Trophoblast cell (in vitro differentiated cells and primary cell): ENCODE data around the gene LIPC.

Experiments
- DNase-seq, 2 donors: peaks; one replicate each; pipeline ENCODE4 v3.0.0-alpha.2; 2016
- H2AFZ ChIP-seq: 2 replicates; pipeline ENCODE4 v1.6.1; 2013; ENCODE audit warnings: low read length, moderate library complexity, mild to moderate bottlenecking; ENCODE audit not compliant: insufficient read depth, poor library complexity
- H2AK5ac ChIP-seq: 2 replicates; pipeline ENCODE4 v1.6.1; 2013; ENCODE audit warnings: mild to moderate bottlenecking, low read length
- H2BK120ac ChIP-seq: 2 replicates; pipeline ENCODE4 v1.6.1; 2013; ENCODE audit warnings: low read length, mild to moderate bottlenecking, moderate library complexity; ENCODE audit not compliant: insufficient read depth, poor library complexity
- H2BK12ac ChIP-seq: 2 replicates; pipeline ENCODE4 v1.6.1; 2013; ENCODE audit warnings: mild to moderate bottlenecking, low read length, moderate library complexity
- H2BK5ac ChIP-seq: 2 replicates; pipeline ENCODE4 v1.6.1; 2013; ENCODE audit warnings: low read length, low read depth, moderate library complexity, mild to moderate bottlenecking; ENCODE audit not compliant: poor library complexity
- H3K14ac ChIP-seq: 2 replicates; pipeline ENCODE4 v1.6.1; 2013; ENCODE audit warnings: mild to moderate bottlenecking, low read length
- H3K18ac ChIP-seq: 2 replicates; pipeline ENCODE4 v1.6.1; 2013; ENCODE audit warnings: mild to moderate bottlenecking, low read length
- H3K23ac ChIP-seq: 2 replicates; pipeline ENCODE4 v1.6.1; 2013; ENCODE audit warnings: low read length
- H3K27ac ChIP-seq: 2 replicates; pipeline ENCODE4 v1.5.1; 2013; ENCODE audit warnings: low read depth, mild to moderate bottlenecking, inconsistent platforms, low read length, moderate library complexity
- H3K27me3 ChIP-seq: 2 replicates; pipeline ENCODE4 v1.6.1; 2013; ENCODE audit warnings: inconsistent platforms, mild to moderate bottlenecking, low read length, moderate library complexity; ENCODE audit not compliant: insufficient read depth
- H3K36me3 ChIP-seq, 2 experiments: 1 replicate in 1 of 2; 2 replicates in 1 of 2; pipeline ENCODE4 v1.6.1; 2013; ENCODE audit warnings: low read length in 2 of 2, mild to moderate bottlenecking in 2 of 2, moderate library complexity in 1 of 2; ENCODE audit not compliant: insufficient read depth in 2 of 2, control insufficient read depth in 1 of 2
- H3K4ac ChIP-seq: 2 replicates; pipeline ENCODE4 v1.6.1; 2013; ENCODE audit warnings: low read depth, mild to moderate bottlenecking, low read length, moderate library complexity
- H3K4me1 ChIP-seq, 2 experiments: 1 replicate in 1 of 2; 2 replicates in 1 of 2; pipeline ENCODE4 v1.6.1; 2013; ENCODE audit warnings: low read length in 2 of 2, mild to moderate bottlenecking in 2 of 2, moderate library complexity in 1 of 2; ENCODE audit not compliant: insufficient read depth in 2 of 2, control insufficient read depth in 1 of 2
- H3K4me2 ChIP-seq: 2 replicates; pipeline ENCODE4 v1.6.1; 2013; ENCODE audit warnings: inconsistent platforms, mild to moderate bottlenecking, low read length, moderate library complexity
- H3K4me3 ChIP-seq: 2 replicates; pipeline ENCODE4 v1.5.1; 2013; ENCODE audit warnings: mild to moderate bottlenecking, low read depth, low read length, inconsistent platforms
- H3K79me1 ChIP-seq: one replicate; pipeline ENCODE4 v1.6.1; 2013; ENCODE audit warnings: low read length
- H3K79me2 ChIP-seq: 2 replicates; pipeline ENCODE4 v1.6.1; 2013; ENCODE audit warnings: low read length, mild to moderate bottlenecking; ENCODE audit not compliant: control insufficient read depth, insufficient read depth, poor library complexity
- H3K9ac ChIP-seq: 2 replicates; pipeline ENCODE4 v1.6.1; 2013; ENCODE audit warnings: mild to moderate bottlenecking, low read length
- H3K9me3 ChIP-seq: 2 replicates; pipeline ENCODE4 v1.6.1; 2013; ENCODE audit warnings: low read depth, mild to moderate bottlenecking, control low read depth, inconsistent platforms, low read length; ENCODE audit not compliant: insufficient read depth
- H4K12ac ChIP-seq: 2 replicates; pipeline ENCODE4 v1.6.1; 2013; ENCODE audit warnings: low read depth, mild to moderate bottlenecking, low read length, moderate library complexity
- H4K8ac ChIP-seq: 2 replicates; pipeline ENCODE4 v1.6.1; 2013; ENCODE audit warnings: low read depth, mild to moderate bottlenecking, low read length, moderate library complexity
- H4K91ac ChIP-seq: one replicate; pipeline ENCODE4 v1.6.1; 2013; ENCODE audit warnings: low read depth, mild to moderate bottlenecking, low read length, moderate library complexity
- WGBS: extraction: QIAGEN DNeasy Blood & Tissue Kit; methylation state at CpG from one replicate; pipeline ENCODE4 v1.1.7; 2013; ENCODE audit warnings: missing lambda C conversion rate; ENCODE audit not compliant: insufficient read length, insufficient coverage; ENCODE audit errors: extremely low coverage; 5-methylcytosine and 5-hydroxymethylcytosine counted together

The LIPC gene

GRCh38 chr15:58399739-58400138, 32.1 kb upstream of the LIPC start:
- H2BK5ac ChIP-seq, result no peak overlapping the region
- no peak overlapping the region for H3K4me2 ChIP-seq
- no peak overlapping the region for H3K27ac ChIP-seq
- no peak for DNase-seq
- H3K27me3 ChIP-seq, result no peaks in the 10 kb centered on the region
- H3K18ac ChIP-seq, result no peak overlapping the region
- H3K9ac ChIP-seq, result no peak overlapping the region
- no peak overlapping the region for H2AK5ac ChIP-seq
- H3K79me2 ChIP-seq, result peaks cover 3% of the 10 kb centered on the region
- no peak overlapping the region for H3K14ac ChIP-seq
- WGBS, result no CpG with 5 or more reads among the region's 4 CpGs
- H2AFZ ChIP-seq, result no peak overlapping the region
- H2BK120ac ChIP-seq, result no peak overlapping the region
- no peak overlapping the region for H4K8ac ChIP-seq
- no peak overlapping the region for H2BK12ac ChIP-seq
- H4K12ac ChIP-seq, result no peak overlapping the region
- H3K79me1 ChIP-seq, result peaks cover 14% of the 10 kb centered on the region
- H3K9me3 ChIP-seq, result peaks cover 3% of the 10 kb centered on the region
- no peak overlapping the region for H3K4ac ChIP-seq
- H3K4me1 ChIP-seq, result peaks cover 11 to 13% of the 10 kb centered on the region in 2 experiments
- H3K4me3 ChIP-seq, result no peak overlapping the region
- H3K23ac ChIP-seq, result no peak overlapping the region
- H4K91ac ChIP-seq, result no peak overlapping the region
- H3K36me3 ChIP-seq, result no peaks in the 10 kb centered on the region

GRCh38 chr15:58401276-58401675, 30.5 kb upstream of the LIPC start:
- H3K27ac ChIP-seq, result no peak overlapping the region
- no peak overlapping the region for H2BK5ac ChIP-seq
- no CpG with 5 or more reads among the region's 6 CpGs for WGBS

GRCh38 chr15:58401991-58402649, 29.7 kb upstream of the LIPC start:
- Histone ChIP-seq H2BK12ac (no peak overlapping the region), H2BK120ac (no peak overlapping the region), H4K12ac (no peak overlapping the region), H3K9me3 (peaks cover 3% of the 10 kb centered on the region), H3K36me3 (no peaks in the 10 kb centered on the region), H2AFZ (no peak overlapping the region), H3K4me2 (no peak overlapping the region), H3K4ac (no peak overlapping the region), H3K9ac (no peak overlapping the region), H3K23ac (no peak overlapping the region), H3K27me3 (no peaks in the 10 kb centered on the region), H3K79me1 (peaks cover 7% of the 10 kb centered on the region), H3K4me3 (no peak overlapping the region), H3K18ac (no peak overlapping the region), H4K8ac (no peak overlapping the region), H3K27ac (no peak overlapping the region), H4K91ac (no peak overlapping the region), H3K4me1 (peaks cover 8 to 9% of the 10 kb centered on the region in 2 experiments), H2AK5ac (no peak overlapping the region), H3K14ac (no peak overlapping the region), H3K79me2 (peaks cover 2% of the 10 kb centered on the region), H2BK5ac (no peak overlapping the region)
- no peak for DNase-seq
- no CpG with 5 or more reads among the region's 8 CpGs for WGBS

More at GRCh38 chr15:58401276-58401675, 30.5 kb upstream of the LIPC start:
- no peak overlapping the region for H4K8ac ChIP-seq
- H3K4me2 ChIP-seq, result no peak overlapping the region
- H3K14ac ChIP-seq, result no peak overlapping the region
- peaks cover 8% of the 10 kb centered on the region for H3K79me1 ChIP-seq
- H3K4ac ChIP-seq, result no peak overlapping the region
- no peak for DNase-seq
- no peaks in the 10 kb centered on the region for H3K27me3 ChIP-seq
- no peaks in the 10 kb centered on the region for H3K36me3 ChIP-seq
- H3K18ac ChIP-seq, result no peak overlapping the region
- H3K4me3 ChIP-seq, result no peak overlapping the region
- H2BK120ac ChIP-seq, result no peak overlapping the region
- peaks cover 3% of the 10 kb centered on the region for H3K79me2 ChIP-seq
- no peak overlapping the region for H3K23ac ChIP-seq
- peak overlapping the region; percentile 30 for H2AK5ac ChIP-seq
- H3K9ac ChIP-seq, result no peak overlapping the region
- H2AFZ ChIP-seq, result no peak overlapping the region
- no peak overlapping the region for H4K91ac ChIP-seq
- no peak overlapping the region for H4K12ac ChIP-seq
- H3K4me1 ChIP-seq, result peaks cover 9% of the 10 kb centered on the region in 2 experiments
- H2BK12ac ChIP-seq, result no peak overlapping the region
- peaks cover 3% of the 10 kb centered on the region for H3K9me3 ChIP-seq

DNA sequence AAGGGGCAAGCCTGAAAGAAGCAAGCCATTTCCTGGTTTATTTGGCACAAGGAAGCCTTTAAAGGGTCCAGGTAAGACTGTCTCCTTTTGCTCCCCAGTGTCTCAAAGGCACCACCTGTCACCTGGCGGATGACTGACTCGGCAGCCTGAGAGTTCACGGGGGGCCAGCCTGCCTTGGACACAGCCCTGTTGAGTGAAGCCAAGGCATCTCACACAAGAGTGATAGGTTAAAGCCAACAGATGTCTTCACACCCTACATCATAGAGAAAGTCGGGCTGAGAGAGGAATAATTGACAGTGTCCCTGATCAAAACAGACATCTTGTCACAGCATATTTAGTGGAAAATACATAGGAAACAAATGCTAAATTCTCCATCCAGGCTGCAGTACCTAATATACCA, 28.2 kb upstream of the LIPC start:
- H3K36me3 ChIP-seq, result no peaks in the 10 kb centered on the region
- H2BK5ac ChIP-seq, result no peak overlapping the region
- no peak overlapping the region for H2AFZ ChIP-seq
- no peak for DNase-seq
- H3K27ac ChIP-seq, result no peak overlapping the region
- no peak overlapping the region for H4K12ac ChIP-seq
- H3K18ac ChIP-seq, result no peak overlapping the region
- H3K27me3 ChIP-seq, result no peaks in the 10 kb centered on the region
- no peak overlapping the region for H3K4ac ChIP-seq
- no peak overlapping the region for H3K4me2 ChIP-seq
- H3K9ac ChIP-seq, result no peak overlapping the region
- H3K79me2 ChIP-seq, result no peaks in the 10 kb centered on the region
- H2BK12ac ChIP-seq, result no peak overlapping the region
- no peak overlapping the region for H2BK120ac ChIP-seq
- H3K4me3 ChIP-seq, result no peak overlapping the region
- WGBS, result no CpG with 5 or more reads among the region's 4 CpGs
- H2AK5ac ChIP-seq, result no peak overlapping the region
- no peak overlapping the region for H3K14ac ChIP-seq
- H3K9me3 ChIP-seq, result peaks cover 2% of the 10 kb centered on the region
- H3K4me1 ChIP-seq, result no peaks in the 10 kb centered on the region
- no peak overlapping the region for H4K8ac ChIP-seq
- no peak overlapping the region for H4K91ac ChIP-seq
- no peak overlapping the region for H3K23ac ChIP-seq
- no peaks in the 10 kb centered on the region for H3K79me1 ChIP-seq
